Measurements from ENCODE around the gene DSTYK. TPM values are rescaled to one million over a fixed set of nuclear protein-coding genes. Genes with fewer than 3 reads are reported as not detected.

The DSTYK gene
- total RNA-seq, 4 donors from 2014 or later = 12.9 to 21.1 (median 17.5) TPM

- H3K27me3 ChIP-seq = no peaks in the 10 kb centered on the region
- no peak overlapping the region for H3K4me3 ChIP-seq (replicated peaks in 1 of 3)
- WGBS, 2 donors = 86 to 90% methylated on average over 3 of the region's 3 CpGs
- peaks cover 0 to 4% of the 10 kb centered on the region in 2 donors for H3K4me1 ChIP-seq
- H3K36me3 ChIP-seq = no peaks in the 10 kb centered on the region
- intact Hi-C loops (cut with DNase I) = no loop called here
- TF ChIP-seq POLR2A (IDR thresholded peaks at IDR 0.05) (no peak), CTCF (IDR thresholded peaks at IDR 0.05) (no peak)
- H3K9me3 ChIP-seq = no peaks in the 10 kb centered on the region
- no peak overlapping the region for H3K27ac ChIP-seq
- DNase-seq = no peak
These were observed 83.9 kb downstream of the DSTYK start for GRCh38 chr1:205127646-205128045.

GRCh38 chr1:205124726-205125125 is 86.8 kb downstream of the DSTYK start:
- intact Hi-C loops (cut with DNase I) = no loop called here

GRCh38 chr1:205122489-205122882 is 89.0 kb downstream of the DSTYK start:
- Histone ChIP-seq H3K9me3 (no peaks in the 10 kb centered on the region), H3K36me3 (no peaks in the 10 kb centered on the region), H3K4me1 (peaks cover 14 to 18% of the 10 kb centered on the region in 2 donors), H3K27me3 (no peaks in the 10 kb centered on the region), H3K4me3 (replicated peaks in 1 of 3) (peak overlapping the region in 2 of 3 donors; percentile 83 to 90), H3K27ac (peak overlapping the region; percentile 98 to 99 (median 99))
- DNase-seq = no peak
- TF ChIP-seq POLR2A (IDR thresholded peaks at IDR 0.05) (no peak), CTCF (IDR thresholded peaks at IDR 0.05) (peak in 1 of 6 experiments; percentile 7)
- 27 to 38% methylated on average over 9 of the region's 9 CpGs for WGBS, 2 donors
- intact Hi-C loops (cut with DNase I) = no loop called here

More at GRCh38 chr1:205124726-205125125, 86.8 kb downstream of the DSTYK start:
- Histone ChIP-seq H3K4me3 (replicated peaks in 1 of 3) (no peak overlapping the region), H3K27me3 (no peaks in the 10 kb centered on the region), H3K27ac (no peak overlapping the region), H3K4me1 (peaks cover 14 to 18% of the 10 kb centered on the region in 2 donors), H3K36me3 (no peaks in the 10 kb centered on the region), H3K9me3 (no peaks in the 10 kb centered on the region)
- WGBS, 2 donors = 88 to 89% methylated on average over 7 of the region's 7 CpGs
- TF ChIP-seq CTCF (IDR thresholded peaks at IDR 0.05) (no peak), POLR2A (IDR thresholded peaks at IDR 0.05) (no peak)
- no peak for DNase-seq

GRCh38 chr1:205121660-205122488 is 89.6 kb downstream of the DSTYK start, which contains the start of gene RBBP5:
Gene RBBP5, minus strand, starts transcription at chr1:205121978. Its CDS starts 105 bp downstream, at chr1:205121873.
- TF ChIP-seq CTCF (IDR thresholded peaks at IDR 0.05) (peak; percentile 27 to 83 (median 70)), POLR2A (IDR thresholded peaks at IDR 0.05) (peak; percentile 22 to 62)
- Histone ChIP-seq H3K27me3 (no peaks in the 10 kb centered on the region), H3K9me3 (no peaks in the 10 kb centered on the region), H3K36me3 (no peaks in the 10 kb centered on the region), H3K4me3 (replicated peaks in 1 of 3) (peak within 1 kb of the TSS; percentile 75 to 90 (median 83)), H3K27ac (peak within 1 kb of the TSS; percentile 98 to 99 (median 99)), H3K4me1 (peaks cover 14 to 18% of the 10 kb centered on the region in 2 donors)
- DNase-seq = peak; percentile 95 to 96
- intact Hi-C loops (cut with DNase I) = no loop called here
- 1% methylated on average over 38 to 46 of the region's 46 CpGs for WGBS, 2 donors

GRCh38 chr1:205118752-205119151 is 92.8 kb downstream of the DSTYK start:
- DNase-seq = no peak
- TF ChIP-seq CTCF (IDR thresholded peaks at IDR 0.05) (no peak), POLR2A (IDR thresholded peaks at IDR 0.05) (no peak)
- intact Hi-C loops (cut with DNase I) = no loop called here
- Histone ChIP-seq H3K9me3 (no peaks in the 10 kb centered on the region), H3K4me1 (peaks cover 14 to 18% of the 10 kb centered on the region in 2 donors), H3K4me3 (replicated peaks in 1 of 3) (no peak overlapping the region), H3K36me3 (peaks cover 0 to 5% of the 10 kb centered on the region in 2 donors), H3K27ac (no peak overlapping the region), H3K27me3 (no peaks in the 10 kb centered on the region)
- 89 to 91% methylated on average over 2 of the region's 2 CpGs for WGBS, 2 donors

All from thyroid gland (tissue), 4 donors.